Measurements from ENCODE around the gene ZAP70. TPM values are rescaled to one million over a fixed set of nuclear protein-coding genes. Genes with fewer than 3 reads are reported as not detected.

ZAP70 gene
- total and polyA plus RNA-seq, 2 of the 13 experiments (the other 11 are each of a cell fraction or from before 2014, with no cell fraction given), result 0.51 to 4.0 TPM

DNA sequence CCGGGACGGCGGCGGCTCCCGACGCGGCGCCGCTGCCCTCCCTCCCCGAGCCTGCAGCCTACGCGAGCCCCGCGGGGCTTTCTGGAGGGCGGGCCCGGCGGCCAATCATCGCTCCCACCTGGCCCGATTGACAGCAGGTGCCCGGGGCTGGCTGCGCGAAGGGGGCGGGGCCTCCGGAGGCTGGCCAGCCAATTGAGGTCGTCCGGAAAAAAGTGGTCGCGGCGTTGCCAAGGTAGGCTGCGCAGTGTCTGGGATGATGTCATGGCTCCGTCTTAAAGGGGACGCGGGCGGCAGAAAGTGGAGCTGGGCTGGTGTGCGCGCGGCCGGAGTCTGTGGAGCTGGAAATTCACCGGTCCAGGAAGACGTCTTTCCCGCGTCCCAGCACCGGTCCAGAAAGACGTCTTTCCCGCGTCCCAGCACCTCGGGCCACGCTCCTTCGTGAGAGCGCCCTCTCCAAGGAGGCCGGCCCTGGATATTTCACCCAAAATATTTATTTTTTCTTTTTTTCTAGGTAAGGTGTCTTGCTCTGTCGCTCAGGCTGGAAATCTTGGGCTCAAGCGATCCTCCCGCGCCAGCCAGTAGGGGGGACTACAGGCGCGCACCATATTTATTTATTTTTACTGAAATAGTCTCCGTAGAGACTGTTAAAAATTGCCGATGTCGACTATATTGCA is 49.3 kb upstream of the ZAP70 start, which contains the start of gene ACTR1B (continued):
- TF ChIP-seq, protein P1, sequence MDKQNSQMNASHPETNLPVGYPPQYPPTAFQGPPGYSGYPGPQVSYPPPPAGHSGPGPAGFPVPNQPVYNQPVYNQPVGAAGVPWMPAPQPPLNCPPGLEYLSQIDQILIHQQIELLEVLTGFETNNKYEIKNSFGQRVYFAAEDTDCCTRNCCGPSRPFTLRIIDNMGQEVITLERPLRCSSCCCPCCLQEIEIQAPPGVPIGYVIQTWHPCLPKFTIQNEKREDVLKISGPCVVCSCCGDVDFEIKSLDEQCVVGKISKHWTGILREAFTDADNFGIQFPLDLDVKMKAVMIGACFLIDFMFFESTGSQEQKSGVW (CRISPR knock-in tag; IDR thresholded peaks at IDR 0.05; ENCODE audit: borderline replicate concordance), result no peak
- TF ChIP-seq, protein P2, sequence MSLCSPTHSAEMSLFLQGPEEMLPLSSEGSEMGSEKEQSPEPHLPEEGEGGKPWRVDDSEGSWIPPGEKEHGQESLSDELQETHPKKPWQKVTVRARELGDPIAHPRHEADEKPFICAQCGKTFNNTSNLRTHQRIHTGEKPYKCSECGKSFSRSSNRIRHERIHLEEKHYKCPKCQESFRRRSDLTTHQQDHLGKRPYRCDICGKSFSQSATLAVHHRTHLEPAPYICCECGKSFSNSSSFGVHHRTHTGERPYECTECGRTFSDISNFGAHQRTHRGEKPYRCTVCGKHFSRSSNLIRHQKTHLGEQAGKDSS (CRISPR knock-in tag; IDR thresholded peaks at IDR 0.05; ENCODE audit: borderline replicate concordance, low read depth), result peak; percentile 83
- TF ChIP-seq, protein P3, sequence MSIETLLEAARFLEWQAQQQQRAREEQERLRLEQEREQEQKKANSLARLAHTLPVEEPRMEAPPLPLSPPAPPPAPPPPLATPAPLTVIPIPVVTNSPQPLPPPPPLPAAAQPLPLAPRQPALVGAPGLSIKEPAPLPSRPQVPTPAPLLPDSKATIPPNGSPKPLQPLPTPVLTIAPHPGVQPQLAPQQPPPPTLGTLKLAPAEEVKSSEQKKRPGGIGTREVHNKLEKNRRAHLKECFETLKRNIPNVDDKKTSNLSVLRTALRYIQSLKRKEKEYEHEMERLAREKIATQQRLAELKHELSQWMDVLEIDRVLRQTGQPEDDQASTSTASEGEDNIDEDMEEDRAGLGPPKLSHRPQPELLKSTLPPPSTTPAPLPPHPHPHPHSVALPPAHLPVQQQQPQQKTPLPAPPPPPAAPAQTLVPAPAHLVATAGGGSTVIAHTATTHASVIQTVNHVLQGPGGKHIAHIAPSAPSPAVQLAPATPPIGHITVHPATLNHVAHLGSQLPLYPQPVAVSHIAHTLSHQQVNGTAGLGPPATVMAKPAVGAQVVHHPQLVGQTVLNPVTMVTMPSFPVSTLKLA (IDR thresholded peaks at IDR 0.05), result peak; percentile 19; the same call in 1 of the 2 replicates
- TF ChIP-seq ZNF546 (CRISPR knock-in tag; conservative IDR thresholded peaks at IDR 0.05), result no peak; the same call in 1 of the 2 replicates
- TF ChIP-seq ZNF225 (CRISPR knock-in tag; IDR thresholded peaks at IDR 0.05), result no peak
- no peak; the same call in 1 of the 2 replicates for TF ChIP-seq HOXA5 (CRISPR knock-in tag; IDR thresholded peaks at IDR 0.05)
- TF ChIP-seq SRF (IDR thresholded peaks at IDR 0.05; ENCODE audit: low read depth, low read length), result no peak
- no peak for TF ChIP-seq RBM22 (optimal IDR thresholded peaks at IDR 0.05; ENCODE audit: low read length)
- peak; percentile 30; the same call in 1 of the 2 replicates for TF ChIP-seq NCOR1 (IDR thresholded peaks at IDR 0.05; ENCODE audit: borderline replicate concordance, low read length)
- no peak for TF ChIP-seq CCAR2 (optimal IDR thresholded peaks at IDR 0.05; ENCODE audit: low read depth, low read length)
- no peak for TF ChIP-seq ZNF20 (CRISPR knock-in tag; IDR thresholded peaks at IDR 0.05)
- TF ChIP-seq ZFP36L2 (CRISPR knock-in tag; IDR thresholded peaks at IDR 0.05), result no peak
- no peak for TF ChIP-seq ZBTB42 (CRISPR knock-in tag; IDR thresholded peaks at IDR 0.05)
- TF ChIP-seq SNAPC2 (CRISPR knock-in tag; IDR thresholded peaks at IDR 0.05), result peak; percentile 4; the same call in 1 of the 2 replicates
- TF ChIP-seq, protein P4, sequence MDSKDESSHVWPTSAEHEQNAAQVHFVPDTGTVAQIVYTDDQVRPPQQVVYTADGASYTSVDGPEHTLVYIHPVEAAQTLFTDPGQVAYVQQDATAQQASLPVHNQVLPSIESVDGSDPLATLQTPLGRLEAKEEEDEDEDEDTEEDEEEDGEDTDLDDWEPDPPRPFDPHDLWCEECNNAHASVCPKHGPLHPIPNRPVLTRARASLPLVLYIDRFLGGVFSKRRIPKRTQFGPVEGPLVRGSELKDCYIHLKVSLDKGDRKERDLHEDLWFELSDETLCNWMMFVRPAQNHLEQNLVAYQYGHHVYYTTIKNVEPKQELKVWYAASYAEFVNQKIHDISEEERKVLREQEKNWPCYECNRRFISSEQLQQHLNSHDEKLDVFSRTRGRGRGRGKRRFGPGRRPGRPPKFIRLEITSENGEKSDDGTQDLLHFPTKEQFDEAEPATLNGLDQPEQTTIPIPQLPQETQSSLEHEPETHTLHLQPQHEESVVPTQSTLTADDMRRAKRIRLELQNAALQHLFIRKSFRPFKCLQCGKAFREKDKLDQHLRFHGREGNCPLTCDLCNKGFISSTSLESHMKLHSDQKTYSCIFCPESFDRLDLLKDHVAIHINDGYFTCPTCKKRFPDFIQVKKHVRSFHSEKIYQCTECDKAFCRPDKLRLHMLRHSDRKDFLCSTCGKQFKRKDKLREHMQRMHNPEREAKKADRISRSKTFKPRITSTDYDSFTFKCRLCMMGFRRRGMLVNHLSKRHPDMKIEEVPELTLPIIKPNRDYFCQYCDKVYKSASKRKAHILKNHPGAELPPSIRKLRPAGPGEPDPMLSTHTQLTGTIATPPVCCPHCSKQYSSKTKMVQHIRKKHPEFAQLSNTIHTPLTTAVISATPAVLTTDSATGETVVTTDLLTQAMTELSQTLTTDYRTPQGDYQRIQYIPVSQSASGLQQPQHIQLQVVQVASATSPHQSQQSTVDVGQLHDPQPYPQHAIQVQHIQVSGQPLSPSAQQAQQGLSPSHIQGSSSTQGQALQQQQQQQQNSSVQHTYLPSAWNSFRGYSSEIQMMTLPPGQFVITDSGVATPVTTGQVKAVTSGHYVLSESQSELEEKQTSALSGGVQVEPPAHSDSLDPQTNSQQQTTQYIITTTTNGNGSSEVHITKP (CRISPR knock-in tag; IDR thresholded peaks at IDR 0.05; ENCODE audit: low read depth), result no peak
- TF ChIP-seq, protein P5, sequence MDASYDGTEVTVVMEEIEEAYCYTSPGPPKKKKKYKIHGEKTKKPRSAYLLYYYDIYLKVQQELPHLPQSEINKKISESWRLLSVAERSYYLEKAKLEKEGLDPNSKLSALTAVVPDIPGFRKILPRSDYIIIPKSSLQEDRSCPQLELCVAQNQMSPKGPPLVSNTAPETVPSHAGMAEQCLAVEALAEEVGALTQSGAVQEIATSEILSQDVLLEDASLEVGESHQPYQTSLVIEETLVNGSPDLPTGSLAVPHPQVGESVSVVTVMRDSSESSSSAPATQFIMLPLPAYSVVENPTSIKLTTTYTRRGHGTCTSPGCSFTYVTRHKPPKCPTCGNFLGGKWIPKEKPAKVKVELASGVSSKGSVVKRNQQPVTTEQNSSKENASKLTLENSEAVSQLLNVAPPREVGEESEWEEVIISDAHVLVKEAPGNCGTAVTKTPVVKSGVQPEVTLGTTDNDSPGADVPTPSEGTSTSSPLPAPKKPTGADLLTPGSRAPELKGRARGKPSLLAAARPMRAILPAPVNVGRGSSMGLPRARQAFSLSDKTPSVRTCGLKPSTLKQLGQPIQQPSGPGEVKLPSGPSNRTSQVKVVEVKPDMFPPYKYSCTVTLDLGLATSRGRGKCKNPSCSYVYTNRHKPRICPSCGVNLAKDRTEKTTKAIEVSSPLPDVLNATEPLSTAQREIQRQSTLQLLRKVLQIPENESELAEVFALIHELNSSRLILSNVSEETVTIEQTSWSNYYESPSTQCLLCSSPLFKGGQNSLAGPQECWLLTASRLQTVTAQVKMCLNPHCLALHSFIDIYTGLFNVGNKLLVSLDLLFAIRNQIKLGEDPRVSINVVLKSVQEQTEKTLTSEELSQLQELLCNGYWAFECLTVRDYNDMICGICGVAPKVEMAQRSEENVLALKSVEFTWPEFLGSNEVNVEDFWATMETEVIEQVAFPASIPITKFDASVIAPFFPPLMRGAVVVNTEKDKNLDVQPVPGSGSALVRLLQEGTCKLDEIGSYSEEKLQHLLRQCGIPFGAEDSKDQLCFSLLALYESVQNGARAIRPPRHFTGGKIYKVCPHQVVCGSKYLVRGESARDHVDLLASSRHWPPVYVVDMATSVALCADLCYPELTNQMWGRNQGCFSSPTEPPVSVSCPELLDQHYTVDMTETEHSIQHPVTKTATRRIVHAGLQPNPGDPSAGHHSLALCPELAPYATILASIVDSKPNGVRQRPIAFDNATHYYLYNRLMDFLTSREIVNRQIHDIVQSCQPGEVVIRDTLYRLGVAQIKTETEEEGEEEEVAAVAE (CRISPR knock-in tag; IDR thresholded peaks at IDR 0.05; ENCODE audit: borderline replicate concordance), result peak; percentile 65; the same call in 1 of the 2 replicates
